ENCODE results near the gene EGLN1.
A peak's percentile ranks its signal among the peaks of the same experiment; 100 is the strongest.

The EGLN1 gene

GRCh38 chr1:231397886-231398671, 24.0 kb downstream of the EGLN1 start:
- H3K4me1 Mint-ChIP-seq (ENCODE audit: low read depth) = peaks cover 54% of the 10 kb centered on the region
- H3K36me3 Mint-ChIP-seq (ENCODE audit: low read depth) = peaks cover 7% of the 10 kb centered on the region
- no peak overlapping the region for H3K27ac Mint-ChIP-seq
- intact Hi-C loops (cut with micrococcal nuclease) = no loop called here
- no peaks in the 10 kb centered on the region for H3K27me3 Mint-ChIP-seq
- no peak overlapping the region for H3K4me3 Mint-ChIP-seq
- H3K9me3 Mint-ChIP-seq = no peaks in the 10 kb centered on the region

GRCh38 chr1:231396643-231397042, 25.4 kb downstream of the EGLN1 start:
- Mint-ChIP-seq H3K4me3 (no peak overlapping the region), H3K4me1 (ENCODE audit: low read depth) (peaks cover 54% of the 10 kb centered on the region), H3K9me3 (no peaks in the 10 kb centered on the region), H3K27ac (peak overlapping the region; percentile 35), H3K27me3 (no peaks in the 10 kb centered on the region), H3K36me3 (ENCODE audit: low read depth) (no peaks in the 10 kb centered on the region)
- intact Hi-C loops (cut with micrococcal nuclease) = no loop called here

GRCh38 chr1:231395998-231396390, 26.1 kb downstream of the EGLN1 start:
- Mint-ChIP-seq H3K27ac (peak overlapping the region; percentile 35), H3K9me3 (no peaks in the 10 kb centered on the region), H3K4me3 (no peak overlapping the region), H3K36me3 (ENCODE audit: low read depth) (no peaks in the 10 kb centered on the region), H3K4me1 (ENCODE audit: low read depth) (peaks cover 57% of the 10 kb centered on the region), H3K27me3 (no peaks in the 10 kb centered on the region)
- intact Hi-C loops (cut with micrococcal nuclease) = no loop called here

GRCh38 chr1:231395076-231395997, 26.8 kb downstream of the EGLN1 start:
- Mint-ChIP-seq H3K27me3 (no peaks in the 10 kb centered on the region), H3K4me1 (ENCODE audit: low read depth) (peaks cover 62% of the 10 kb centered on the region), H3K4me3 (no peak overlapping the region), H3K36me3 (ENCODE audit: low read depth) (no peaks in the 10 kb centered on the region), H3K9me3 (no peaks in the 10 kb centered on the region), H3K27ac (peak overlapping the region; percentile 35)
- intact Hi-C loops (cut with micrococcal nuclease) = no loop called here

GRCh38 chr1:231393668-231394067, 28.4 kb downstream of the EGLN1 start:
- H3K27ac Mint-ChIP-seq = peak overlapping the region; percentile 20
- intact Hi-C loops (cut with micrococcal nuclease) = no loop called here
- H3K4me1 Mint-ChIP-seq (ENCODE audit: low read depth) = peaks cover 62% of the 10 kb centered on the region
- H3K27me3 Mint-ChIP-seq = no peaks in the 10 kb centered on the region
- H3K36me3 Mint-ChIP-seq (ENCODE audit: low read depth) = peaks cover 7% of the 10 kb centered on the region
- no peaks in the 10 kb centered on the region for H3K9me3 Mint-ChIP-seq
- H3K4me3 Mint-ChIP-seq = no peak overlapping the region

- Mint-ChIP-seq H3K27me3 (no peaks in the 10 kb centered on the region), H3K9me3 (no peaks in the 10 kb centered on the region), H3K4me1 (ENCODE audit: low read depth) (peaks cover 63% of the 10 kb centered on the region), H3K27ac (no peak overlapping the region), H3K4me3 (no peak overlapping the region), H3K36me3 (ENCODE audit: low read depth) (peaks cover 7% of the 10 kb centered on the region)
- intact Hi-C loops (cut with micrococcal nuclease) = no loop called here
Observed at GRCh38 chr1:231392389-231393131, 29.5 kb downstream of the EGLN1 start.

- no peak overlapping the region for H3K4me3 Mint-ChIP-seq
- no peak overlapping the region for H3K27ac Mint-ChIP-seq
- intact Hi-C loops (cut with micrococcal nuclease) = no loop called here
- no peaks in the 10 kb centered on the region for H3K27me3 Mint-ChIP-seq
- H3K36me3 Mint-ChIP-seq (ENCODE audit: low read depth) = peaks cover 7% of the 10 kb centered on the region
- no peaks in the 10 kb centered on the region for H3K9me3 Mint-ChIP-seq
- peaks cover 43% of the 10 kb centered on the region for H3K4me1 Mint-ChIP-seq (ENCODE audit: low read depth)
Observed at GRCh38 chr1:231390071-231390470, 32.0 kb downstream of the EGLN1 start.

- no peaks in the 10 kb centered on the region for H3K27me3 Mint-ChIP-seq
- H3K4me3 Mint-ChIP-seq = no peak overlapping the region
- no peak overlapping the region for H3K27ac Mint-ChIP-seq
- peaks cover 7% of the 10 kb centered on the region for H3K36me3 Mint-ChIP-seq (ENCODE audit: low read depth)
- peaks cover 30% of the 10 kb centered on the region for H3K4me1 Mint-ChIP-seq (ENCODE audit: low read depth)
- intact Hi-C loops (cut with micrococcal nuclease) = no loop called here
- H3K9me3 Mint-ChIP-seq = no peaks in the 10 kb centered on the region
Observed at GRCh38 chr1:231387770-231388669, 34.1 kb downstream of the EGLN1 start.

- H3K9me3 Mint-ChIP-seq = no peaks in the 10 kb centered on the region
- intact Hi-C loops (cut with micrococcal nuclease) = no loop called here
- H3K4me3 Mint-ChIP-seq = no peak overlapping the region
- no peak overlapping the region for H3K27ac Mint-ChIP-seq
- peaks cover 30% of the 10 kb centered on the region for H3K4me1 Mint-ChIP-seq (ENCODE audit: low read depth)
- H3K36me3 Mint-ChIP-seq (ENCODE audit: low read depth) = peaks cover 7% of the 10 kb centered on the region
- H3K27me3 Mint-ChIP-seq = no peaks in the 10 kb centered on the region
Observed at GRCh38 chr1:231386466-231386865, 35.6 kb downstream of the EGLN1 start.

GRCh38 chr1:231385416-231385748, 36.7 kb downstream of the EGLN1 start:
- H3K9me3 Mint-ChIP-seq = no peaks in the 10 kb centered on the region
- H3K4me3 Mint-ChIP-seq = no peak overlapping the region
- peaks cover 22% of the 10 kb centered on the region for H3K4me1 Mint-ChIP-seq (ENCODE audit: low read depth)
- H3K27ac Mint-ChIP-seq = no peak overlapping the region
- H3K27me3 Mint-ChIP-seq = no peaks in the 10 kb centered on the region
- intact Hi-C loops (cut with micrococcal nuclease) = no loop called here
- H3K36me3 Mint-ChIP-seq (ENCODE audit: low read depth) = peaks cover 7% of the 10 kb centered on the region

GRCh38 chr1:231384696-231385415, 37.2 kb downstream of the EGLN1 start:
- Mint-ChIP-seq H3K27ac (no peak overlapping the region), H3K4me3 (no peak overlapping the region), H3K9me3 (no peaks in the 10 kb centered on the region), H3K27me3 (no peaks in the 10 kb centered on the region), H3K4me1 (ENCODE audit: low read depth) (peaks cover 19% of the 10 kb centered on the region), H3K36me3 (ENCODE audit: low read depth) (peaks cover 8% of the 10 kb centered on the region)
- intact Hi-C loops (cut with micrococcal nuclease) = loop anchor here (5.0 kb wide), 1 partner anchor 32 kb away; no protein-coding TSS in a partner anchor

GRCh38 chr1:231383159-231383860, 38.8 kb downstream of the EGLN1 start:
- H3K27ac Mint-ChIP-seq = no peak overlapping the region
- intact Hi-C loops (cut with micrococcal nuclease) = loop anchor here (5.0 kb wide), 1 partner anchor 34 kb away; no protein-coding TSS in a partner anchor
- peaks cover 7% of the 10 kb centered on the region for H3K36me3 Mint-ChIP-seq (ENCODE audit: low read depth)
- no peaks in the 10 kb centered on the region for H3K27me3 Mint-ChIP-seq
- H3K9me3 Mint-ChIP-seq = no peaks in the 10 kb centered on the region
- H3K4me1 Mint-ChIP-seq (ENCODE audit: low read depth) = peaks cover 16% of the 10 kb centered on the region
- H3K4me3 Mint-ChIP-seq = no peak overlapping the region

Measured in dendritic cell treated with granulocyte-macrophage colony-stimulating factor and Interleukin-4, amounts not matched to agents 40 ng/mL and 50 ng/mL, for 4 days (primary cell).